ENCODE data around the gene S100PBP.

GRCh38 chr1:32864375-32865019, 47.0 kb downstream of the S100PBP start:
- TF ChIP-seq CTCF (conservative IDR thresholded peaks at IDR 0.05; ENCODE audit: low read depth, low read length) (no peak), POLR2A (IDR thresholded peaks at IDR 0.05; ENCODE audit: low read depth, low read length) (no peak), FOS (IDR thresholded peaks at IDR 0.05; ENCODE audit: low read depth, low read length) (no peak)
